Measurements from ENCODE around the gene GPN1.
"Not testable (repeated sequence)": the region's sequence is repeated elsewhere in the genome, so short reads cannot be mapped to it uniquely, and the experiment has no call there.

The GPN1 gene

GRCh38 chr2:27628767-27629709, at the start of gene GPN1, which contains the start of gene CCDC121:
TSS of gene GPN1 (plus strand) at chr2:27629050. CDS start at chr2:27629059, 9 bp downstream.
TSS of gene CCDC121 (minus strand) at chr2:27629012. CDS start at chr2:27627799, 1,213 bp downstream.
- peak; percentile 92 for DNase-seq

GRCh38 chr2:27581417-27582128, 47.3 kb upstream of the GPN1 start:
- no peak for DNase-seq

- no peak for DNase-seq
Measured at GRCh38 chr2:27582129-27582694, 46.6 kb upstream of the GPN1 start.

GRCh38 chr2:27582695-27583389, 46.0 kb upstream of the GPN1 start, which contains the start of gene ZNF512:
TSS of gene ZNF512 (plus strand) at chr2:27583042. CDS start at chr2:27583113, 71 bp downstream.
- DNase-seq, result peak; percentile 89

GRCh38 chr2:27583390-27583915, 45.4 kb upstream of the GPN1 start:
- DNase-seq, result no peak

- DNase-seq, result no peak
Measured at GRCh38 chr2:27584597-27584996, 44.3 kb upstream of the GPN1 start.

- no peak for DNase-seq
Measured at GRCh38 chr2:27587025-27587424, 41.8 kb upstream of the GPN1 start.

GRCh38 chr2:27588308-27588707, 40.5 kb upstream of the GPN1 start:
- no peak for DNase-seq

GRCh38 chr2:27591745-27592144, 37.1 kb upstream of the GPN1 start:
- no peak for DNase-seq

GRCh38 chr2:27593240-27593639, 35.6 kb upstream of the GPN1 start:
- DNase-seq, result no peak

GRCh38 chr2:27594020-27594703, 34.7 kb upstream of the GPN1 start:
- not testable (repeated sequence) for DNase-seq

GRCh38 chr2:27595412-27595811, 33.4 kb upstream of the GPN1 start:
- not testable (repeated sequence) for DNase-seq

GRCh38 chr2:27596627-27597026, 32.2 kb upstream of the GPN1 start:
- DNase-seq, result no peak

GRCh38 chr2:27606611-27607010, 22.2 kb upstream of the GPN1 start:
- DNase-seq, result no peak

- no peak for DNase-seq
Measured at GRCh38 chr2:27613985-27614384, 14.9 kb upstream of the GPN1 start.

GRCh38 chr2:27615316-27615715, 13.5 kb upstream of the GPN1 start:
- DNase-seq, result no peak

- no peak for DNase-seq
Measured at GRCh38 chr2:27621524-27621923, 7.3 kb upstream of the GPN1 start.

GRCh38 chr2:27622921-27623384, 5.9 kb upstream of the GPN1 start:
- no peak for DNase-seq

- no peak for DNase-seq
Measured at GRCh38 chr2:27624943-27625342, 3.9 kb upstream of the GPN1 start.

GRCh38 chr2:27626323-27626722, 2.5 kb upstream of the GPN1 start:
- not testable (repeated sequence) for DNase-seq

GRCh38 chr2:27626921-27627320, 1.9 kb upstream of the GPN1 start:
- DNase-seq, result peak; percentile 38
